NCI-H2081 treated with DMSO at 0.1 percent for 48 hours (cell line): ENCODE measurements around the gene ZNF277.
"Not testable (repeated sequence)": the region's sequence is repeated elsewhere in the genome, so short reads cannot be mapped to it uniquely, and the experiment has no call there.

Experiments used
- DNase-seq: peaks from one replicate; lab custom pipeline; 2025; lab: John Stamatoyannopoulos, UW

The ZNF277 gene

GRCh38 chr7:112293416-112293815 lies 86.9 kb downstream of the ZNF277 start:
- DNase-seq: no peak

- DNase-seq: no peak
Observed at GRCh38 chr7:112296432-112296831, 89.9 kb downstream of the ZNF277 start.

- no peak for DNase-seq
Observed at GRCh38 chr7:112297681-112298080, 91.2 kb downstream of the ZNF277 start.

- no peak for DNase-seq
Observed at GRCh38 chr7:112298543-112299100, 92.1 kb downstream of the ZNF277 start.

- DNase-seq: no peak
Observed at GRCh38 chr7:112300072-112300471, 93.6 kb downstream of the ZNF277 start.

GRCh38 chr7:112300831-112301407 lies 94.4 kb downstream of the ZNF277 start:
- no peak for DNase-seq

- no peak for DNase-seq
Observed at GRCh38 chr7:112302566-112302965, 96.1 kb downstream of the ZNF277 start.

- DNase-seq: no peak
Observed at GRCh38 chr7:112306903-112307302, 100.4 kb downstream of the ZNF277 start.

GRCh38 chr7:112307506-112307905 lies 101.0 kb downstream of the ZNF277 start:
- DNase-seq: no peak

- no peak for DNase-seq
Observed at GRCh38 chr7:112308974-112309373, 102.5 kb downstream of the ZNF277 start.

- DNase-seq: not testable (repeated sequence)
Observed at GRCh38 chr7:112316803-112317202, 110.3 kb downstream of the ZNF277 start.

GRCh38 chr7:112322070-112322469 lies 115.6 kb downstream of the ZNF277 start:
- no peak for DNase-seq

- DNase-seq: no peak
Observed at GRCh38 chr7:112327566-112327965, 121.1 kb downstream of the ZNF277 start.

GRCh38 chr7:112331492-112331891 lies 125.0 kb downstream of the ZNF277 start:
- no peak for DNase-seq

GRCh38 chr7:112334366-112334765 lies 127.9 kb downstream of the ZNF277 start:
- no peak for DNase-seq

GRCh38 chr7:112336261-112336660 lies 129.8 kb downstream of the ZNF277 start:
- DNase-seq: no peak

- no peak for DNase-seq
Observed at GRCh38 chr7:112336936-112337576, 130.6 kb downstream of the ZNF277 start.

- no peak for DNase-seq
Observed at GRCh38 chr7:112337892-112338291, 131.4 kb downstream of the ZNF277 start.

GRCh38 chr7:112338786-112339185 lies 132.3 kb downstream of the ZNF277 start:
- DNase-seq: no peak

GRCh38 chr7:112341464-112341863 lies 135.0 kb downstream of the ZNF277 start:
- DNase-seq: no peak

- DNase-seq: no peak
Observed at GRCh38 chr7:112346381-112347060, 140.0 kb downstream of the ZNF277 start.

GRCh38 chr7:112347088-112347487 lies 140.6 kb downstream of the ZNF277 start:
- DNase-seq: no peak

- DNase-seq: no peak
Observed at GRCh38 chr7:112350585-112350984, 144.1 kb downstream of the ZNF277 start.
